ENCODE measurements around the gene SHISA5.
"Not testable (repeated sequence)": the region's sequence is repeated elsewhere in the genome, so short reads cannot be mapped to it uniquely, and the experiment has no call there.

The SHISA5 gene

DNA sequence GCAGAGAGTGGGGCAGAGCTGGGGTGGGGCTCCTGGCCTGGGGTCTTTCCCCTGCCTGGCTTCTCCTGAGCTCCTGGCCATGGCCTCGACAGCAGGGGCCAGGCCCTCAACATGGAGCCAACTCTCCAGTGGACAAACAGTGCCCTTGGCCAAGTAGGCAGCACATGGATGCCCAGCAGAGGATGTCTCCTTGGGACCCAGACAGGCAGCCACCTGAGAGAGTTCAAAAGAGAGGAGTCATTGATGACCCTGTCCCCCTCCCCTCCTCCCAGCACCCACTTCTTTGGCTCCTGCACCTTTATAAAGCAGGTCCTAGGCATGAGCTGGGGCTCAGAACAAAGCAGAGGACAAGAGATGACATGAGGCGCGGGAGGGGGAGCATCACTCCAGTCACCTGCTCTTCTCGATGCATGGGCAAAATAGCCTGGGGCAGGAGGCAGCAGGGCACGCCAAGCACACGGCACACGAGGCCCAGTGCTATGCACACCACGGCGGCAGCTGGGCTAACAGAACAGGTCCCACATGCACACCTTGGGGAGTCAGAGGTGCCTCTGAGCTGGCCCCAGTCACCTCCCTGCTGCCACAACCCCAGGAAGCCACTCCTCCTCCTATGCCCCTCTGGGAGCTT, 27.4 kb downstream of the SHISA5 start:
- DNase-seq = no peak

DNA sequence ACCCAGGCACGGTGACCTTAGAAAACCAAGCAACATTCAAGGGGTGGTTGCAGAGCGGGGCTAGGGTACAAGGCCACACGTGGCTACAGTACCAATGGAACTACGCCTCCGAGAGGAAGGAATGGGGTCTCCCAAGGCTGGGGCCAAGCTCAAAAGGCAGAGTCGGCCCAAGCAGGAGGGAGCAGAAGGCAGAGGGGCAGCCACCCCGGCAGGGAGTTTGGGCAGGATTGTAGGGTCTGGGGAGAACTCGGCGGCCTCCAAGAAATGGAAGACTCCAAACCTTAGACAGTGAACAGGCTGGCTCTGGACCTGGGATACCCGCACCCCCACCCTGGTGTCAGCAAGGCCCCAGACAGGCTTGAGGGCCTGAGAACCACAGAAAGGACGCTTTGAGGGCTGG, 28.8 kb downstream of the SHISA5 start:
- DNase-seq = no peak

DNA sequence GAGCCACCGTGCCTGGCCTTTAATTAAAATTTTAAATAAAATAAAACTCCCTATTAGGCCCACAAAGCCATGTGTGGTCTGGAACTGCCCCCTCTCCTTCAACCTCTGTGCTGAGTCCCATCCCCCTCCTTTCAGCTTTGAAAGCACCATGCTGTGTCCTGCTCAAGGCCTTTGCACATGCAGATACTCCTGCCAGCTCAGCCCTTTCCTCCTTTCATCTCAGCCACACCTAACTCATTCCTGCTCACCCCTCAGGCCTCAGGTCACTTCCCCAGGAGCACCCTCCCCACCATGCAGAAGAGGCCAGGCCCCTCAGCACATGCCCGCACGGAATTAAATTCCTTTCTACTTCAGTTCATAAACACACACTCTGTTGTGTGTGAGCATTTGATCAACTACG, 29.4 kb downstream of the SHISA5 start:
- DNase-seq = no peak

DNA sequence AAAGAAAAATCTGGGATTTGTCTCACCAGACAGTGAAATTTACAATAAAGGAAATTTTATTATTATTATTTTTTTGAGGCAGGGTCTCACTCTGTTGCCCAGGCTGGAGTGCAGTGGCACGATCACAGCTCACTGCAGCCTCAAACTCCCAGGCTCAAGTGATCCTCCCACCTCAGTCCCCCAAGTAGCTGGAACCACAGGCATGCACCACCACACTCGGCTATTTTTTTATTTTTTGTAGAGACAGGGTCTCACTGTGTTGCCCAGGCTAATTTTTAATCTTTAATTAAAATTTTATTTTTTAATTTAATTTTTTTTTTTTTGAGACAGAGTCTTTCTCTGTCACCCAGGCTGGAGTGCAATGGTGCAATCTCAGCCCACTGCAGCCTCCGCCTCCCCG, 29.9 kb downstream of the SHISA5 start:
- DNase-seq = not testable (repeated sequence)

DNA sequence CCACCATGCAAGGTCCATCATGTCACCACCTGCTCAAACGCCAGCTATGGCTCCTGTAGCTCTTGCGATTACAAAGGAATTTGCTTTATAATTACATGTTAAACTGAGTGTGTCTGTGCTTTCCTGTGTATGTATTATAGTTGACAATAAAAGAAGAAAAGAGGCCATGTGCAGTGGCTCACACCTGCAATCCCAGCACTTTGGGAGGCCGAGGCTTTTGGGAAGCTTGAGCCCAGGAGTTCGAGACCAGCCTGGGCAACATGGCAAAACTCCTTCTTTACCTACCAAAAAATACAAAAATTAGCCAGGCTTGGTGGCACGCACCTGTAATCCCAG, 30.4 kb downstream of the SHISA5 start:
- DNase-seq = no peak

DNA sequence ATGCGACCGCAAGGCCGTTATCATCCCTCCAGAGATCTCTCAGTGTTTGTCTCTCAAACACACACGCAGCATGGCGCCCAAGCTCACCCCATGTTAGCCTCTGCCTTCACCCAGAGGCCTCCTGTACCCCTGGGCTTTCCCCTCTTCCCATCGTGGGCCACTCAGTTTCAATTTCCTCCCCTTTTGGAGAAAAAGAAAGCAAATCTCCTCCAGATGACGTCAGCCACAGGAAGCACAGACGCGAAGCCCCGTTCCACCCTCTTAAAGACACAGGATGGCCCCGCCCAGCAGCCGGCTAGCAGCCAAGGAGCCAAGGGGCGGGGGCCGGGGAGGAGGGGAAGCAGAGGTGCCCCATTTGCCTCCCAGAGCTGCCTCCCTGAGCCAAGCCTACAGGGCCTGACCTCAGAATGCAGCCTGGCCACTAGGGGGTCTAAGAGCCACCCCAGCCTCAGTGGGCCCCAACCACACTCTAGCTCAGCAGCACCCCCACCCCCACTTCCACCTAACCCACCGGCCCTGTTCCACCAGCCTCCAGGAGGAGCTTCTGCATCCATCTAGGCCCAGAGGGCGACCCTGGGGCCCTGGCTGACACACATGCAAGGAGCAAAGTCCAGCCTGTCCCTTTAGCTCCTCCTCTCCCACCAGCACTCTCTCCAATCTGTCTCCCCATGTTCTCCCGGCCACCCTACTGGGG, 30.9 kb downstream of the SHISA5 start:
- peak; percentile 49 for DNase-seq

DNA sequence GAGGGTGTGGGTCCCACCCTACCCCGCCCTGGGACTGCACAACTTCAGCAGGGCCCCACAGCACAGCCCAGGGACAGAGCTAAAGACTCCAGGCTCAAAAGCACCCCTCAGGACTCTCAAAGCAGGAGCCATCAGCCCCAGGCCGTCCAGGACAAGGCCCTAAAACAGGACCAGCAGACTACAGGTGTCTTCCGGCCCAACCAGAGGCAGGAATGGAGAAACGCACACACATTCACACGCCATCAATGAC, 31.4 kb downstream of the SHISA5 start:
- DNase-seq = no peak

DNA sequence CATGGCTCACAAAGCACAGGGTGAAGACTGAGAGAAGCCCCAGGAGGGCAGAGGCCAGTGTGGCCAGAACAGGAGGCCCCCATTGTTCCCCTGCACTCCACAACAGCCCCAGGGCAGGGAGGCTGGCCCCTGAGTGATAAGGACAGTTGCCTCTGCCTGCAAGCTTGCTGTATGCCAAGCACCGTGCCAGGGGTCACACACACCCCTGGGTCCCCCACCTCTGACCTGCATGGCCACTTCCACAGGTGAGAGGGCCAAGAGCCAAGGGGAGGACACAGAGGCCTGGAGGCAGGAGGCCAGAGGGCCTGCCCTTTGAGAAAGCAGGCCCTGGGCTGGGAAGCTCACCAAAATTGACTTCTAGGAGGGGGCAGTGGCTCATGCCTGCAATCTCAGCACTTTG, 33.7 kb downstream of the SHISA5 start:
- no peak for DNase-seq

DNA sequence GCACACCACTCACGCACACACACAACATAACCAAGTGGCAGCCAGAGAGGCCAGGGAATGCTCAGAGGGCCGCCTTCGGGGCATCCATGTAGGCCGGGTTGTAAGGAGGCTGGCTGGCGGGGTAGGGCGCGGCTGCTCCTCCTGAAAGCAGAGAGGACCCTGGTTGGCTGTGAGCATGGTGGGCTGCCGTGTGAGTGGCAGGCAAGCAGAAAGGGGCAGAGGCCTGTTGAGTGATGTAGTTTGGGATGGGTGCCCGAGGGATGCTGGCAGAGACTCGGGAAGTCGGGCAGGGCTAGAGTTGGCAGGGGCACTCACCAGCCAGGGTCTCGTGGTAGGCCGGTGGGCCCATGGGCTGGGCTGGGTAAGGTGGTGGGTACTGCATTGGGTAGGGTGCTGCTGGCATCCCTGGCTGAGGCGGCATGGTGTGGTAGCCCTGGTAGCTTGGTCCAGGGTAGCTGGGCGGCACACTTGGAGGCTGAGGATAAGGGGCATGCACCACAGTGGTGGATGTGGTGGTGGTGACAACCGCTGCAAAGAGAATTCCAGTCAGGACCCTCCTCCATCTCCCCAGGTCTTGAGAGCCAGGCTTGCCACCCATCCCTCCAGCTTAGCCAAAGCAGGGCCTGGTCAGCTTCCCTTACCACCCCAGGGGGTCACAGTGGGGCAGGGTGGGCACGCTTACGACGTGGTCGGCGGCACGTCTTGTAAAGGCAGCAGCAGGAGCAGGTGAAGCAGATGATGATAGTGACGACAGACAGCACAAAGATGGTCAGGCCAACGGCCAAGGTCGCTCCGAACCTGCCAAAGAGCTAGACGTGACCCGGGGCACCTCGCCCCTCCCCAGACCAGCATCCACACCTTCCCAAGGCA, 34.7 kb downstream of the SHISA5 start:
- DNase-seq = no peak

DNA sequence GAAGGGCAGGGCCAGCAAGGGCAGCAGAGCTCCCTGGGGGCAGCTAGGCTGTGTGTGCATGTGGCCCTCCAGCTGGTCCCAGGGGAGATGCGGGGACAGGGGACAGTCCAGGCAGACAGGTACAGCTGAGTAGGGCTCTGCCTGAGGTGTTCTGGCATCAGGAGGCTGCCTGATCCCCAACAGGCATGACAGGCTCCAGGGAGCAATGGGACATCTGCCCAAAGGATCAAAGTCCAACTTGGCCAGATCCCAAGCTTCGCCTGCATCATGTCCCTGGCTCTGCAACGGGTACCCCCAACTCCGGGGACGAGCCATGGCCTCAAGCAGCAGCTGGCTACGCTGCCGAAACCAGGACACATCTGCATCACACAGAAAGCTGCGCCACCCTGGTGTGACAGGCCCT, 35.6 kb downstream of the SHISA5 start:
- no peak for DNase-seq

DNA sequence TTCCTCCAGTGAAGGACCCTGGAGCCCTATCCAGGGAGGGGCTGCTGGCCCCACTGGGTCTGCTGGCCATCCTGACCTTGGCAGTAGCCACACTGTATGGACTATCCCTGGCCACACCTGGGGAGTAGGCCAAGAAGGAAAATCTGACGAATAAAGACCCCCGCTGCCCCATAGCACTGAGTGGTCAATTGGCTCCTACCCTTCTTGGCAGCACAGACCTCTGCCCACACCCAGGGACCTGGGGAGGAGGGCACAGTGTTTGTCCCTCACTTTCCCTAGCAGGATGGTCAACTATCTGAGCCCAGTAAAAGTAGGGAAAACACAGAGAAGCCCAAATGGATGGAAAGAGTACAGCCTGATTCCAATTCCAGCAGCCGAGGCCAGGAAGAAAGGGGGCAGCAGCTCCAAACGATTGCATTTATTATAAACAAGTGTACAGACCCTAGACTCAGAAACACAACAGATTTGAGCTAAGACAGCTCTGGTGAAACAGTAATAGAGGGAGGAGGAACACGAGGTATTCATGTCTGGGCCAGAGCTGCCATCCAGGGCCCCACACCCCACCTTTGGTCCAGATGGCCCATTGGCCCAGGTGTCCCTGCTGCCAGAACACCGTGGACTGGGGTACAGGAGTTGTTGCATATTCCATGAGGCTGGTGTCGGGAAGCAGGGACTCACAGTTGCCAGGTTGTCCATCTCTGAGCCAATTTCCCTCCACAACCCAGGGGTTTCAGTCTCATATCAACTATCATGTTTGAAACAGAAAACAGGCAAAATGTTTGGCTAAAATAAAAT, 36.3 kb downstream of the SHISA5 start:
- no peak for DNase-seq

DNA sequence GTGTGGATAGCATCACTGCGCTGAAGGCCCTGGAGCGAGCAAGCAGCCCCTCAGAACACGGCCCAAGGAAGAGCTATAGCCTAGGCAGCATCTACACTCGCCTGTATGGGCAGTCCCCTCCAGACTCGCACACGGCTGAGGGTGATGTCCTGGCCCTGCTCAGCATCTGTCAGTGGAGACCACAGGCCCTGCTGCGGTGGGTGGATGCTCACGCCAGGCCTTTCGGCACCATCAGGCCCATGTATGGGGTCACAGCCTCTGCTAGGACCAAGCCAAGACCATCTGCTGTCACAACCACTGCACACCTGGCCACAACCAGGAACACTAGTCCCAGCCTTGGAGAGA, 36.9 kb downstream of the SHISA5 start:
- no peak for DNase-seq

DNA sequence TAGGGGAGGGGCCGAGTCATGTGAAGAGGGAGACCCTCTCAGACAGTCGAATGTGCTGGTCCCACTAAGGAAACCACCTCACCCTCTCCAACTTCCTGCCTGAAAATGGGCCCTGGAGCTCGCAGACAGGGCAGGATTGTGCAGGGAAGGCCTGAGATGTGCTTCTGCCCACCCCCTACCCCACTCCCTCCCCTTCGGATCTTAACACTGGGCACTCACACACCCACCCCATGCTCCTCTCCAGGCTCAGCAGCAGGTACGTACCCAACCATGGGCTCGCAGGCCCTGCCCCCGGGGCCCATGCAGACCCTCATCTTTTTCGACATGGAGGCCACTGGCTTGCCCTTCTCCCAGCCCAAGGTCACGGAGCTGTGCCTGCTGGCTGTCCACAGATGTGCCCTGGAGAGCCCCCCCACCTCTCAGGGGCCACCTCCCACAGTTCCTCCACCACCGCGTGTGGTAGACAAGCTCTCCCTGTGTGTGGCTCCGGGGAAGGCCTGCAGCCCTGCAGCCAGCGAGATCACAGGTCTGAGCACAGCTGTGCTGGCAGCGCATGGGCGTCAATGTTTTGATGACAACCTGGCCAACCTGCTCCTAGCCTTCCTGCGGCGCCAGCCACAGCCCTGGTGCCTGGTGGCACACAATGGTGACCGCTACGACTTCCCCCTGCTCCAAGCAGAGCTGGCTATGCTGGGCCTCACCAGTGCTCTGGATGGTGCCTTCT, 37.4 kb downstream of the SHISA5 start:
- DNase-seq = no peak

DNA sequence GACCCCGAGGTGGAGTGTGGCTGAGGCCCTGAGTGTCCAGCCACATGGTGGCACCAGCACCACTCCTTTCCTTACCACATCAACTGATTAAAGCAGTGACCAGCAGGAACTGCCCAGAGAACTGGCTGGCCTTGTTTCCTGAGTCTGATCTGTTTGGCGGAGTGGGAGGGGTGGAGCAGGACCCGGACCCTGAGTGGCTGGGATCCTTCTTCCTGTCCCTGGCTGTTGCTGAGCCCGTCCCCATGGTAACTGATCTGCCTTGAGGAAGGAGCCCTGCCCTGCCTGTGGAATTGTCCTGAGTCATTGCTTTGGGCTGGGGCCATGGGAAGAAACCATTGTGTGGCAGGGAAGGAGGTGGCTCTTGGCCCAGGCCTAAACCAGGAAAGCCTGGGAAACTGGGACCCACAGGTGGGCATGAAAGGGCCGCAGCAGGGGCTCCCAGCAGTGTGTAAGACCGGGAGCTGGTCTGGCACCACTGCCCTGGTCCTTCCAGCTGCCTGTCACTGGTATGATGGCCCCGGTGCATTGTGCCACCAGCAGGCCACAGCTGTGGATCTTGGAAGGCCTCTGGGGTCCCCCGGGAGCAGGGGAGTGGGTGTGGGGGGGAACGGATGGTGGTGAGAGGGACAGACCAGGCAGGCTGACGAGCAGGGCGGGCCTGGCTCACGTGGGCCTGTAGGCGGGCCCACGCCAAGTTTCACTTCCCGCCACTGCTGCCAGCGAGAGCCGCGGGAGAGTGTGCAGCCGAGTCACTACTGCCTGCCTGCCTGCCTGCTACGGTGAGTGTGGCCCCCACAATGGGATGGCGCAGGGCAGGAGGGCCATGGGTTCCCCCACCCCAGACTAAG, 38.2 kb downstream of the SHISA5 start:
- DNase-seq = peak; percentile 83

DNA sequence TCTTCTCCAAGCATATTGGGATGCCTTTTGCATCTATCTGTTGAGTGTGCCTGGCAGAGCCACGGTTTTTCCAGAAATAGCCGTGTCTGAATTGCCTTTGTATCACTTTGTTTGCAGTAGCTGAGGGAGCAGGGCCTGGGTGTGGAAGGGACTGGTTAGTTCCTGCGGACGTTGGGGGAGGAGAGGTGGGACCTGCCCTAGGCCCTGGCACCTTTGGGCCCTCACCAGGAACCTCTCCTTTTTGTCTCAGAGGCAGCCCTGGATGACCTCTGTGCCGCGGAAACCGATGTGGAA, 38.8 kb downstream of the SHISA5 start:
- DNase-seq = no peak

DNA sequence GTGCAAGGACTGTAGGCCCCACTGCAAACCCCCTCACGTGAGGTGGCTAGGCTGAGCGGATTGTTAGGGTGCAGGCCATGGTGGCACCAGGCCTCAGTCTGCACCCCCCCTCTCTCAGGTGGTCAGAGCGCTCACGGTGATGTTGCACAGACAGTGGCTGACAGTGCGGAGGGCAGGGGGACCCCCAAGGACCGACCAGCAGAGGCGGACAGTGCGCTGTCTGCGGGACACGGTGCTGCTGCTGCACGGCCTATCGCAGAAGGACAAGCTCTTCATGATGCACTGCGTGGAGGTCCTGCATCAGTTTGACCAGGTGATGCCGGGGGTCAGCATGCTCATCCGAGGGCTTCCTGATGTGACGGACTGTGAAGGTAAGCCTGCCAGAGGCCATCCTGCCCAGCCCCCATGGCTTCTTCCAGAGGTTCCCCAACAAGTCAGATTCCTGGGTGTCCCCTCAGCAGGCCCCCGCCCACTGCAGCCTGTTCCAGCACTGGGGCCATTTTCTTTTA, 39.2 kb downstream of the SHISA5 start:
- DNase-seq = no peak

DNA sequence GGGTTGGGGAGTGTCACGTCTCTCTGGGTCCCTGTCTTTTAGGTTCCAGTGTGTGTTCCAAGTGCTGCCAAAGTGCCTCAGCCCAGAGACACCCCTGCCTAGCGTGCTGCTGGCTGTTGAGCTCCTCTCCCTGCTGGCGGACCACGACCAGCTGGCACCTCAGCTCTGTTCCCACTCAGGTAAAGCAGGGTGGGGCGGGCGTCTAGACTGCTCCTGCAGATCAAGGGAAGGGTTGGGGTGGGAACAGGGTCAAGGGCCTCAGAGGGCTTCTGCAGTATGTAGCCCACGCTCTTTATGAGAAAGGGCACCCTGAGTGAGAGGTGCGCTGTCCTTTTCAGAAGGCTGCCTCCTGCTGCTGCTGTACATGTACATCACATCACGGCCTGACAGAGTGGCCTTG, 40.3 kb downstream of the SHISA5 start:
- no peak for DNase-seq

DNA sequence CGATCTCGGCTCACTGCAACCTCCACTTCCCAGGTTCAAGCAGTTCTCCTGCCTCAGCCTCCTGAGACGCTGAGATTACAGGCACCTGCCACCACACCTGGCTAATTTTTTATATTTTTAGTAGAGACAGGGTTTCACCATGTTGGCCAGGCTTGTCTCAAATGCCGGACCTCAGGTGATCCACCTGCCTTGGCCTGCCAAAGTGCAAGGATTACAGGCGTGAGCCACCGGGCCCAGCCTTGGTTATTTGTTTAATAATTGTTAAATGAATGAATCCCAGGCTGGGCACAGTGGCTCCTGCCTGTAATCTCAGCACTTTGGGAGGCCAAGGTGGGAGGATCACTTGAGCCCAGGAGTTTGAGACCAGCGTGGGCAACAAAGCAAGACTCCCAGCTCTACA, 42.2 kb downstream of the SHISA5 start:
- not testable (repeated sequence) for DNase-seq

DNA sequence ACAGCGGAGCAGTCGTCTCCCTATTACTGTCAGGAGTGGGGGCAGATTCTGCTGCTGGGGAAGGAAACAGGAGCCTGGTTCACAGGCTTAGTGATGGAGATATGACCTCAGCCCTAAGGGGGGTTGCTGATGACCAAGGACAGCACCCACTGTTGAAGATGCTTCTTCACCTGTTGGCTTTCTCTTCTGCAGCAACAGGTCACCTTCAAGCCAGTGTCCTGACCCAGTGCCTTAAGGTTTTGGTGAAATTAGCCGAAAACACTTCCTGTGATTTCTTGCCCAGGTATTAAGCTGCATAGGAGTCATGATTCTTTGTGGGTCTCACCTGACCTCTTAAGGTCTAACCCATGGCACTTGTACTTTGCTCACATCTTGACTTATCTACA, 43.5 kb downstream of the SHISA5 start:
- DNase-seq = no peak

DNA sequence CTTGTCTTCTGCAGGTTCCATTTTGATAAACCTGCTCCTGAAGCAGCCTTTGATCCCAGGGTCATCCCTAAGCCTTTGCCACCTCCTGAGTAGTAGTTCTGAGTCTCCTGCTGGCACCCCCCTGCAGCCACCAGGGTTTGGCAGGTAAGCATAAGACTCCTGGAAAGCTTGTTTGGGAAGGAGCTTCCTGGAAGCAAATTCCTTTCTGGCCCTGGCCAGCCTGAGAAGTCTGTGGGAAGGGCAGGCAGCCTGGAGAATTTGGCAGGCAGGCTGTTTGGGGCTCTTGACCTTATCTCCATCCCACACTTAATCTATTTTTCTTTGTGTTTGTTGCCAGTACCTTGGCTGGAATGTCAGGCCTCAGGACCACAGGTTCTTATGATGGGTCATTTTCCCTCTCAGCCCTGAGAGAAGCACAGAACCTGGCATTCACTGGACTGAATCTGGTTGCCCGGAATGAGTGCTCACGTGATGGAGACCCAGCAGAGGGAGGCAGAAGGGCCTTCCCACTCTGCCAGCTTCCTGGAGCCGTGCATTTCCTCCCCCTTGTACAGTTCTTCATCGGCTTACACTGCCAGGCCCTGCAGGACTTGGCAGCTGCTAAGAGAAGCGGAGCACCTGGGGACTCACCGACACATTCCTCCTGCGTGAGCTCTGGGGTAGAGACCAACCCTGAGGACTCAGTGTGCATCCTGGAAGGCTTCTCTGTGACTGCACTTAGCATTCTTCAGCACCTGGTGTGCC, 44.0 kb downstream of the SHISA5 start:
- no peak for DNase-seq

DNA sequence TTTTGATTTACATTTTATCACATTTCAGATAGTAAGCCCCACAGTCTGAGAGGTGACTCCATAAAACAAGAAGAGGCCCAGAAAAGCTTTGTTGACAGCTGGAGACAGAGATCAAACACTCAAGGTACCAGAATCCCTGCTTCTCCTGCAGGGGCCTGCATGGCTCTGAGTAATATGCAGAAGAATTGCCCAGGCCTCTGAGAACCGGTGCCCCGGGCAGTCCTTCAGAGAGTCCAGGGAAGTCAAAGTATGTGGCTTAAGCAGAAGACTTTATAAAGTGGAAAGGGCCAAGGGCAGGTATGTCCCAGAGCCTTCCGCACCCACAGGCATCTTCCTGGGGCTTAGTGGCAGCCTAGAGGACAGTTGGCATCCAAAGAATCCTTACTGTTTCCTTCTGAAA, 44.6 kb downstream of the SHISA5 start:
- DNase-seq = no peak

Data from NCI-H1048 (cell line).